GM12801 (cell line): Measurements from ENCODE around the gene GMEB2.

ENCODE experiments used
- TF ChIP-seq, protein P1 (sequence below): IDR thresholded peaks from one replicate; pipeline ENCODE4 v1.5.1; 2011; ENCODE audit warnings: control low read depth; ENCODE audit not compliant: insufficient read length; ENCODE audit errors: extremely low read depth

The GMEB2 gene

DNA sequence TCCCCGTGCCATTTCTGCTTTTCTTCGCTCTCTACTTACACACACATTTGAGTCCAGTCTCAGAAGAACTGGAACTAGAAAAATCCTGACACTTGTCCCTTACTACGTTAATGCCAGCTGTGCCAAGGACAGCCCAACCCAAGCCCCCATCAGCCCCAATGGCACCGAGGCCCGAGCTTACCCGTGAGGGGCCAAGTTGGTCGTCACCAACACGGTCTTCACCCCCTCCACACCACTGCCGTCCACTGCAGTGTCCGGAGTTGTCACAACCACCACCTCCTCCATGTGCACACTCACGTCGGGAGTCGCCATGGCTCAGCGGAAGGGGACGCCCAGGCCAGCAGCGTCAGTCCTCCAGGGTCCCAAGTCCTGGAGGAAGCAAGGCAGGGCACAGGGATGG lies 7.8 kb downstream of the GMEB2 start:
- TF ChIP-seq, protein P1, sequence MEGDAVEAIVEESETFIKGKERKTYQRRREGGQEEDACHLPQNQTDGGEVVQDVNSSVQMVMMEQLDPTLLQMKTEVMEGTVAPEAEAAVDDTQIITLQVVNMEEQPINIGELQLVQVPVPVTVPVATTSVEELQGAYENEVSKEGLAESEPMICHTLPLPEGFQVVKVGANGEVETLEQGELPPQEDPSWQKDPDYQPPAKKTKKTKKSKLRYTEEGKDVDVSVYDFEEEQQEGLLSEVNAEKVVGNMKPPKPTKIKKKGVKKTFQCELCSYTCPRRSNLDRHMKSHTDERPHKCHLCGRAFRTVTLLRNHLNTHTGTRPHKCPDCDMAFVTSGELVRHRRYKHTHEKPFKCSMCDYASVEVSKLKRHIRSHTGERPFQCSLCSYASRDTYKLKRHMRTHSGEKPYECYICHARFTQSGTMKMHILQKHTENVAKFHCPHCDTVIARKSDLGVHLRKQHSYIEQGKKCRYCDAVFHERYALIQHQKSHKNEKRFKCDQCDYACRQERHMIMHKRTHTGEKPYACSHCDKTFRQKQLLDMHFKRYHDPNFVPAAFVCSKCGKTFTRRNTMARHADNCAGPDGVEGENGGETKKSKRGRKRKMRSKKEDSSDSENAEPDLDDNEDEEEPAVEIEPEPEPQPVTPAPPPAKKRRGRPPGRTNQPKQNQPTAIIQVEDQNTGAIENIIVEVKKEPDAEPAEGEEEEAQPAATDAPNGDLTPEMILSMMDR: no peak

DNA sequence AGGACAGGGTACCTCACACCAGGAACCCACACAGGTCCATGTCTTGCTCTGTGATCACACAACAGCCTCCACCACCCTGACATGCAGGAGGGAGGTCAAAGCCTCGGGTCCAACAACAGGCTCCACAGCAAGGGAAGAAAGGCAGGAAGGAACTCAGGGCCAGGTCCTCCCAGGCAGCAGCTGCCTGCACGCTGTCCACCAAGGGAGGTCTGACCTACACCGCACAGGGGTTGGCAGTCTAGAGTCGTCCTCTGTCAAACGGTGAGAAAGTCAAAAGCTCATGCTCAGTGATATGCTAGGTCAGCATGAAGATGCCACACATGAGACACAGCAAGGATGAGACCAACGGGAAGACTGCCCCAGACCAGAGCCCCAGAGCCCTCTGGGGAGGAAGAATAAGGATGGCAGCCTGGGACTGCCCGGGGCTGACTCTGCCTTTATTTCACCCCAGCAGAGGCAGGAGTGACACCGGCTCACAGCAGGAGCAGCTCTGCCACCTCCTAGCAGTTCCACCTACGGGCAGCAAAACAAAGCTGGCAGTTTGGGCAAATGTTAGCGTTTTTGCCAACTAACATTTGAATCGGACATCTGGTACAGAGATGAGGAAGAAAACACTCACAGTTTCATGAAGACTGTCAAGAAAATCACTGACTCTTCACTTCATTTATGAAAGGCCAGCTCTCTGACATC lies 8.5 kb downstream of the GMEB2 start:
- TF ChIP-seq, protein P1: no peak

DNA sequence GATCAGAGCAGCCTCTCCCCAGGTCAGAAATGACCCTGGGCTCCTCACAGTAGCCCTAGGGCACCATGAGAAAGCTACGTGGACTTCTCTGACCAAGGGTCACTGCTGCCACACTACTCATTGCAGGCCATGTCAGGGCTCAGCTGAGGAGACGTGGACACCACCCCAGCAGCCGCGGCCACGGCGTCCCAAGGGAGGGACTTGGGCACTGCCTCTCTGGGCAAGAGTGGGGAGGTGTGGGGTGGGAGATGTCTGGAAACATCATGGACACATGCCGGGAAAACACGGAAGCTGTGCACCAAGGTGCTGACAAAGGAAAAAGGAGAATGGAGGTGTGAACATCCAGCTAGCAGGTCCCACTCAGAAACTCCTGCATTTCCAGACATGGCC lies 9.0 kb downstream of the GMEB2 start:
- TF ChIP-seq, protein P1: no peak

DNA sequence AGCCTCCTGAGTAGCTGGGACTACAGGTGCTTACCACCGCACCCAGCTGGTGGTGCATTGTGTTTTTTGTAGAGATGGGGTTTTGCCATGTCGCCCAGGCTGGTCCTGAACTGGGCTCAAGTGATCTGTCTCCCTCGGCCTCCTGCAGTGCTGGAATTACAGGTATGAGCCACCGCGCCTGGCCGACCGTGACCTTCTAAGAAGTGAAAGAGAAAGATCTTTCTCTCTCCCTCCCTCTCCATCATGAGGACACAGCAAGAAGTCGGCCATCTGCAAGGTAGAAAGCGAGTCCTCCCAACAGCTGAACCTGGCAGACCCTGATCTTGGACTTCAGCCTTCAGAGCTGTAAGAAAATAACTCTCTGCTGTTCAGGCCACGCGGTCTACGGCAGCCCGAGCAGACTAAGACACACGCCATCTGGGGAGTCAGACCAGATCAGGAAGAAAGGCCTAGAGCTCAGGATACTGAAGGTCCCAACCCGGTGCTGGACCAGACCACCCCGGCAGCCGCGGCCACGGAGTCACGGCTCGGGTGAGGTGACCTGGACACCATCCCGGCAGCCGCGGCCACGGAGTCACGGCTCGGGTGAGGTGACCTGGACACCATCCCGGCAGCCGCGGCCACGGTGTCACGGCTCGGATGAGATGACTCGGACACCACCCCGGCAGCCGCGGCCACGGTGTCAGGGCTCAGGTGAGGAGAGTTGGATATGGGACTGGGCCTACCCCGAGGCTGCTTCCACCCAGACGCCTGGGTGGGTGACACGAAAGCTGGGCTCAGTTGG lies 9.6 kb downstream of the GMEB2 start:
- TF ChIP-seq, protein P1: no peak

DNA sequence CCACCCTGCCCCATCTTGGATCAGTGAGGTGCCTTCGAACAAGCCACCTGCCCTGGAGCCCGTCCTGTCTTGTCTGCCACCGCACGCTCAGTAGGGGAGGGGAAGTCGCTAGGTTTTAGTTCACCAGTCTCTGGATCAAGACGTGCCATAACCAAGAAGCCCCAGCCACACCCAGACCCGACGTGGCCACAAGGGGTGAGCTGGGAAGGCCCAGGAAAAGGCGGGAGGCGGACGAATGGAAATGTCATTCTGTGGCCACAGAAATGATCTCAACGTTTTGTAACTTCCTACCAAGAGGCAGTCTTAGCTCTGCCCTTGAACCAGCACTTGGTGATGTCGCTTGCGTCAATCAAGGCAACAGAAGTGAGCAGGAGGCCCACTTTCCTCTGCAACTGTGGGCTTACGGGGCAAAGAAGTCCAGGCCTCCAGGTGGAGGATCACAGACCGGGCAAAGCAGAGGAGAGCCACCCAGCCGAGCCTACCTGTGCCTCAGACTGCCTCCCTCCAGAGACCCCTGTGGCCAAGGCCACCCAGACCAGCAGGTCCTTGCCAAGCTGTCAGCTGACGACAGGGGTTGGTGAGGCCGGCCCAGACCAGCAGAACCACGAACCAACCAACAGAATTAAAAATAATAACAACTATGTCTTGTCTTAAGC lies 14.5 kb downstream of the GMEB2 start:
- TF ChIP-seq, protein P1: no peak

DNA sequence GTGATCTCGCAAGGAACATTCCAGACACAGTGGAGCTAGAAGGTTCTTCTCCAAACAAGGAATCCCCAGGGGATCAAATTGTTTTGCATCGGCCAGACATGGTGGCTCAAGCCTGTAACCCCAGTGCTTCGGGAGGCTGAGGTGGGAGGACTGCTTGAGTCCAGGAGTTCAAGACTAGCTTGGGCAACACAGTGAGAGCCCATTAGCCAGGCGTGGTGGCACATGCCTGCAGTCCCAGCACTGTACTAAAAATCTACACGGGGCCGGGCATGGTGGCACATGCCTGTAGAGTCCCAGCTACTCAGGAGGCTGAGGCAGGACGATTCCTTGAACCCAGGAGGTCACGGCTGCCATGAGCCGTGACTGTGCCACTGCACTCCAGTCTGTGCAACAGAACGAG lies 15.3 kb downstream of the GMEB2 start:
- TF ChIP-seq, protein P1: no peak
